HepG2 (cell line): ENCODE measurements around the gene EPC2. TPM values are rescaled to one million over a fixed set of nuclear protein-coding genes. Genes with fewer than 3 reads are reported as not detected.
"Not testable (repeated sequence)": the region's sequence is repeated elsewhere in the genome, so short reads cannot be mapped to it uniquely, and the experiment has no call there.

Experiments
- ATAC-seq: fragments of 200-7000 bp; cut with Tn5 transposase; 3 replicates; pipeline ENCODE4 v1.9.1; 2020; ENCODE audit warnings: mild to moderate bottlenecking, moderate library complexity
- BruUV-seq: library from RNA; stranded (reverse); fragments of 400-500 nt; replicated peaks from 2 replicates; lab custom pipeline; 2021; lab: Mats Ljungman, UMichigan
- CTCF ChIA-PET: fragments of 300-600 bp; formaldehyde crosslinking; extraction: SDS; loops from one replicate; lab custom pipeline; 2021; ENCODE audit warnings: low total read pairs, inconsistent platforms, low intra/inter-chr PET ratio; lab: Yijun Ruan, JAX
- POLR2A ChIA-PET: fragments of 350-600 bp; sonication (Branson Sonifier 250); formaldehyde crosslinking; loops from one replicate; lab custom pipeline; 2020; ENCODE audit warnings: antibody characterized with exemption, inconsistent platforms; lab: Yijun Ruan, JAX
- DNase-seq: peaks from one replicate; pipeline ENCODE4 v3.0.0-alpha.2; 2015; ENCODE audit warnings: low spot score
- FAIRE-seq: peaks from 3 replicates; lab custom pipeline; 2011; peaks lifted over from hg19 to GRCh38; lab: Jason Lieb, UNC
- H2AFZ ChIP-seq: one replicate; pipeline ENCODE4 v1.6.1; 2011; ENCODE audit warnings: low read length, inconsistent platforms
- H3K27ac ChIP-seq: fragments of 300-600 bp; 3 replicates; pipeline ENCODE4 v1.8.0; 2011; ENCODE audit warnings: mixed run types, mild to moderate bottlenecking, mixed read lengths, low read length, inconsistent platforms; ENCODE audit not compliant: insufficient read depth; ENCODE audit errors: extremely low read length
- H3K27me3 ChIP-seq, 2 experiments: fragments of 200-600 bp in 1 of 2; 2 replicates in 1 of 2; 3 replicates in 1 of 2; pipeline versions ENCODE4 v1.6.0 to v1.8.0; 2011; ENCODE audit warnings: low read length in 2 of 2, mild to moderate bottlenecking in 2 of 2, moderate library complexity in 2 of 2, inconsistent platforms in 1 of 2; ENCODE audit not compliant: insufficient read depth in 2 of 2, control insufficient read depth in 1 of 2
- H3K36me3 ChIP-seq, 2 experiments: fragments of 200-600 bp in 1 of 2; replicated peaks in 1 of 2; 2 replicates in 1 of 2; 3 replicates in 1 of 2; pipeline versions ENCODE4 v1.5.1 to v1.8.0; 2011; ENCODE audit warnings: low read length in 2 of 2, inconsistent platforms in 1 of 2; ENCODE audit not compliant: insufficient read depth in 2 of 2, control insufficient read depth in 1 of 2
- H3K4me1 ChIP-seq: 2 replicates; pipeline ENCODE4 v1.5.1; 2012; ENCODE audit warnings: low read length, inconsistent platforms; ENCODE audit not compliant: insufficient read depth
- H3K4me2 ChIP-seq: 2 replicates; pipeline ENCODE4 v1.6.0; 2011; ENCODE audit warnings: low read depth, low read length, inconsistent platforms
- H3K4me3 ChIP-seq, 3 experiments: fragments of 200-600 bp in 1 of 3; sonication (generic), shearing (Covaris generic) in 1 of 3; replicated peaks in 1 of 3; 2 replicates each; pipeline ENCODE4 v1.5.1; 2011 to 2016; ENCODE audit warnings: low read length in 3 of 3, inconsistent platforms in 2 of 3, low read depth in 2 of 3, mild to moderate bottlenecking in 2 of 3, control low read depth in 1 of 3, mixed read lengths in 1 of 3; ENCODE audit not compliant: insufficient read depth in 1 of 3
- H3K79me2 ChIP-seq: one replicate; pipeline ENCODE4 v1.6.1; 2011; ENCODE audit warnings: low read length, inconsistent platforms; ENCODE audit not compliant: insufficient read depth
- H3K9ac ChIP-seq: 2 replicates; pipeline ENCODE4 v1.6.0; 2011; ENCODE audit warnings: mild to moderate bottlenecking, low read depth, low read length, inconsistent platforms; ENCODE audit not compliant: insufficient read depth
- H3K9me3 ChIP-seq: 2 replicates; pipeline ENCODE4 v1.5.1; 2012; ENCODE audit warnings: mild to moderate bottlenecking, low read length
- H4K20me1 ChIP-seq: 2 replicates; pipeline ENCODE4 v1.6.0; 2011; ENCODE audit warnings: inconsistent platforms, mild to moderate bottlenecking, low read length, moderate library complexity; ENCODE audit not compliant: insufficient read depth
- HCFC1 ChIP-seq: fragments of 150-350 bp; IDR thresholded peaks from 2 replicates; pipeline ENCODE4 v1.6.1; 2014; ENCODE audit warnings: low read depth, low read length
- KLF6 ChIP-seq: IDR thresholded peaks from 2 replicates; pipeline ENCODE4 v1.8.0; 2016; ENCODE audit warnings: missing biosample characterization, missing genetic modification reagents
- SMYD3 ChIP-seq: sonication (generic); formaldehyde crosslinking; IDR thresholded peaks from 2 replicates; pipeline ENCODE4 v1.8.1; 2023; ENCODE audit warnings: mild to moderate bottlenecking, missing genetic modification reagents
- WGBS: methylation state at CpG from one replicate; pipeline ENCODE4 v1.1.6; 2017; ENCODE audit warnings: low lambda C conversion rate; 5-methylcytosine and 5-hydroxymethylcytosine counted together
- in situ Hi-C: cut with HindIII; loops from 2 replicates; pipeline ENCODE4 v1.10.0; 2017; ENCODE audit warnings: low pct_unique_long_range_greater_than_20kb; ENCODE audit not compliant: extremely low pct_ligation_motif_present
- intact Hi-C: fragments of 100-400 bp; cut with micrococcal nuclease; formaldehyde crosslinking; loops from one replicate; pipeline ENCODE4 v1.10.0; 2022; ENCODE audit not compliant: unreplicated experiment
- polyA plus RNA-seq, 8 experiments: library from polyadenylated mRNA; depleted of rRNA in 3 of 8; stranded (reverse) in 7 of 8; unstranded in 1 of 8; fragments of >200 nt; fragmentation: Illumina TruSeq in 4 of 8; extraction: Trizol in 4 of 8; gene quantifications; 2 replicates each; pipeline versions ENCODE4 v1.2.1 to v1.2.3, GENCODE V29; 2011 to 2016; ENCODE audit warnings: low read depth in 4 of 8, missing spikeins in 1 of 8, mixed read lengths in 1 of 8; ENCODE audit not compliant: insufficient read depth in 1 of 8
- total RNA-seq, 5 experiments: library from RNA; depleted of rRNA; stranded (reverse); fragments of >200 nt; fragmentation: Illumina TruSeq; extraction: Trizol; gene quantifications; 2 replicates each; pipeline ENCODE4 v1.2.3, GENCODE V29; 2016; ENCODE audit warnings: low read depth in 1 of 5

Gene EPC2
- total and polyA plus RNA-seq, 2 of the 13 experiments (the other 11 are each of a cell fraction or from before 2014, with no cell fraction given), result 20.5 to 22.0 TPM

DNA sequence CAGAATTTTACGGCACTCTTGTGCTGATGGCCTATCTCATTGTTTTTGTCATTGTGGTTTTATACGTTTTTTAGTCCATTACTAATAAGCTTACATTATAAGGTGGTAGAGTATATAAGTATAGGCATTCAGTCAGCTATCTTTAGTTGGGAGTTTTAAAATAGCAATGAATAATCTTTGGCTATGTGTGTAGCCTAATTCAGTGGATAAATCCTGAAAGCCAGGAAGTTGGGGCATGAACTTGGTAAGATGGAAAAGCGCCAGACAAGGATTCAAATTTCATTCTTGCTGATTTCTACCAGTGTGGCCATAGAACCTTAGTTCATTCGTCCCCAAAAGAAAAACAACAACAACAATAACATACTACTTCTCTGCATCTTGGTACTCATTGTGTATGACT lies 31.2 kb downstream of the EPC2 start:
- intact Hi-C loops (no loop called here), in situ Hi-C loops (no loop called here)
- no peak overlapping the region for H3K4me2 ChIP-seq
- H3K9ac ChIP-seq, result no peak overlapping the region
- POLR2A ChIA-PET, result no interaction called here
- no peak for DNase-seq
- H3K27ac ChIP-seq, result no peak overlapping the region
- CTCF ChIA-PET, result no interaction called here
- H2AFZ ChIP-seq, result no peak overlapping the region
- H3K4me1 ChIP-seq, result 0 out of 2 replicates have a peak, but pooled peaks cover 6% of the 10 kb centered on the region
- H3K27me3 ChIP-seq, result no peaks in the 10 kb centered on the region
- peaks cover 29% of the 10 kb centered on the region for H4K20me1 ChIP-seq
- no peak for FAIRE-seq
- WGBS, result 80% methylated on average over 4 of the region's 4 CpGs
- TF ChIP-seq HCFC1 (no peak), KLF6 (CRISPR knock-in tag) (no peak), SMYD3 (0 out of 2 replicates have a peak, but pooled peaks have one; percentile 58)
- no peaks in the 10 kb centered on the region for H3K36me3 ChIP-seq
- no peak overlapping the region for H3K4me3 ChIP-seq
- peaks cover 85% of the 10 kb centered on the region for H3K79me2 ChIP-seq
- no peak for ATAC-seq
- H3K9me3 ChIP-seq, result no peaks in the 10 kb centered on the region
- no TSS peak for BruUV-seq

DNA sequence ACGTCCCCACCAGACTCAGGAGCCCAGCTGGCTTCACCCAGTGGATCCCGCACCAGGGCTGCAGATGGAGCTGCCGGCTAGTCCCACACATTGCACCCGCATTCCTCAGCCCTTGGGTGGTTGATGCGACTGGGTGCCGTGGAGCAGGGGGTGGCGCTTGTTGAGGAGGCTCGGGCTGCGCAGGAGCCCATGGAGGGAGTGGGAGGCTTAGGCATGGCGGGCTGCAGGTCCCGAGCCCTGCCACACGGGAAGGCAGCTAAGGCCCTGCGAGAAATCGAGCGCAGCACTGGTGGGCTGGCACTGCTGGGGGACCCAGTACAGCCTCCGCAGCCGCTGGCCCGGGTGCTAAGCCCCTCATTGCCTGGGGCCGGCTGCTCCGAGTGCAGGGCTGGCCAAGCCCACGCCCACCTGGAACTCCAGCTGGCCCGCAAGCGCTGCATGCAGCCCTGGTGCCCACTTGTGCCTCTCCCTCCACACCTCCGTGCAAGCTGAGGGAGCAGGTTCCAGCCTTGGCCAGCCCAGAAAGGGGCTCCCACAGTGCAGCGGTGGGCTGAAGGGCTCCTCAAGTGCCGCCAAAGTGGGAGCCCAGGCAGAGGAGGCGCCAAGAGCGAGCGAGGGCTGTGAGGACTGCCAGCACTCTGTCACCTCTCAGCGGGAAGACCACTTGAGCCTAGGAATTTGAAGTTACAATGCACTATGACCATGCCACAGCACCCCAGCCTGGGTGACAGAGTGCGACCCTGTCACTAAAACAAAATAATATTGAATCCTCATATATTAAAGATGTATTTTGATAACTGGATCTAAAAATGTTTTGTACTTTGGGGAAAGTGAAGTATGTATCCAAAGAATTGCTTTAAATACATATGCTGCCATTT lies 34.0 kb downstream of the EPC2 start:
- BruUV-seq, H3K27me3 ChIP-seq, H2AFZ ChIP-seq, H3K4me1 ChIP-seq, ATAC-seq, CTCF ChIA-PET, H3K36me3 ChIP-seq, FAIRE-seq, H3K27ac ChIP-seq, DNase-seq, H3K4me2 ChIP-seq, intact Hi-C loops, H3K4me3 ChIP-seq, H3K9ac ChIP-seq, in situ Hi-C loops, H3K9me3 ChIP-seq: not testable (repeated sequence)
- POLR2A ChIA-PET, result interaction anchor here (0.5 kb wide), 1 partner anchor 33 kb away, joined by 4 read pairs; no protein-coding TSS in a partner anchor
- Histone ChIP-seq H3K79me2 (peaks cover 82% of the 10 kb centered on the region), H4K20me1 (peaks cover 32% of the 10 kb centered on the region)
- 94% methylated on average over 25 of the region's 31 CpGs for WGBS
